HEK293 (cell line): Measurements from ENCODE around the gene TESK2.
A peak's percentile ranks its signal among the peaks of the same experiment; 100 is the strongest.

Source experiments
- CTCF ChIA-PET: fragments of 350-600 bp; formaldehyde crosslinking; extraction: SDS; loops from one replicate; lab custom pipeline; 2021; ENCODE audit warnings: antibody characterized with exemption; lab: Yijun Ruan, JAX
- POLR2A ChIA-PET: fragments of 300-600 bp; formaldehyde crosslinking; extraction: SDS; loops from one replicate; lab custom pipeline; 2020; ENCODE audit warnings: antibody characterized with exemption, inconsistent platforms; lab: Yijun Ruan, JAX
- H3K27ac ChIP-seq: fragments of 200-500 bp; sonication (Bioruptor generic); 2 replicates; pipeline ENCODE4 v1.5.1; 2014; ENCODE audit warnings: low read depth, low read length, control low read depth, inconsistent platforms; ENCODE audit errors: extremely low read depth
- H3K36me3 ChIP-seq, 2 experiments: fragments of 200-500 bp in 1 of 2; sonication (Bioruptor generic) in 1 of 2; 1 replicate in 1 of 2; 2 replicates in 1 of 2; pipeline ENCODE4 v1.5.1; 2014 to 2017; ENCODE audit warnings: inconsistent platforms in 2 of 2, low read length in 2 of 2; ENCODE audit not compliant: control insufficient read depth in 2 of 2, insufficient read depth in 1 of 2
- H3K4me1 ChIP-seq: fragments of 200-500 bp; sonication (Bioruptor generic); 2 replicates; pipeline ENCODE4 v1.5.1; 2014; ENCODE audit warnings: mild to moderate bottlenecking, low read length, inconsistent platforms; ENCODE audit not compliant: control insufficient read depth, insufficient read depth
- H3K4me3 ChIP-seq: 2 replicates; pipeline ENCODE4 v1.5.1; 2011; ENCODE audit warnings: low read depth, mild to moderate bottlenecking, control low read depth, low read length, moderate library complexity
- H3K9me3 ChIP-seq: fragments of 200-500 bp; sonication (Bioruptor generic); 2 replicates; pipeline ENCODE4 v1.5.1; 2014; ENCODE audit warnings: low read depth, low read length, inconsistent platforms; ENCODE audit not compliant: control insufficient read depth, insufficient read depth
- AEBP2 ChIP-seq: fragments of 450-650 bp; formaldehyde crosslinking; IDR thresholded peaks from 2 replicates; pipeline ENCODE4 v1.5.1; 2016; ENCODE audit warnings: missing biosample characterization, missing genetic modification characterization, borderline replicate concordance
- KLF10 ChIP-seq: fragments of 450-650 bp; IDR thresholded peaks from 2 replicates; pipeline ENCODE4 v1.5.1; 2018; ENCODE audit warnings: missing biosample characterization, mild to moderate bottlenecking, missing genetic modification characterization
- OSR2 ChIP-seq: fragments of 450-650 bp; formaldehyde crosslinking; IDR thresholded peaks from 2 replicates; pipeline ENCODE4 v1.5.1; 2016; ENCODE audit warnings: missing biosample characterization, missing genetic modification characterization
- PBX3 ChIP-seq: sonication (generic); formaldehyde crosslinking; IDR thresholded peaks from 2 replicates; pipeline ENCODE4 v1.8.1; 2022; ENCODE audit warnings: mild to moderate bottlenecking, moderate library complexity, missing genetic modification reagents
- PRDM6 ChIP-seq: fragments of 450-650 bp; formaldehyde crosslinking; IDR thresholded peaks from 2 replicates; pipeline ENCODE4 v1.5.1; 2017; ENCODE audit warnings: missing biosample characterization, missing genetic modification characterization
- RBAK ChIP-seq: fragments of 450-650 bp; formaldehyde crosslinking; IDR thresholded peaks from 2 replicates; pipeline ENCODE4 v1.5.1; 2016; ENCODE audit warnings: missing biosample characterization, missing genetic modification characterization
- SALL2 ChIP-seq: fragments of 450-650 bp; formaldehyde crosslinking; IDR thresholded peaks from 2 replicates; pipeline ENCODE4 v1.5.0; 2017; ENCODE audit warnings: missing biosample characterization, mild to moderate bottlenecking, missing genetic modification characterization, borderline replicate concordance
- TCF7L2 ChIP-seq: IDR thresholded peaks from 2 replicates; pipeline ENCODE4 v1.6.1; 2011; ENCODE audit warnings: low read depth, mild to moderate bottlenecking, inconsistent platforms, low read length, moderate library complexity, borderline replicate concordance
- ZNF10 ChIP-seq: fragments of 450-650 bp; formaldehyde crosslinking; IDR thresholded peaks from 2 replicates; pipeline ENCODE4 v1.5.1; 2017; ENCODE audit warnings: missing biosample characterization, missing genetic modification characterization
- ZNF248 ChIP-seq: fragments of 450-650 bp; formaldehyde crosslinking; IDR thresholded peaks from 2 replicates; pipeline ENCODE4 v1.5.1; 2017; ENCODE audit warnings: missing biosample characterization, missing genetic modification characterization
- ZNF292 ChIP-seq: fragments of 450-650 bp; formaldehyde crosslinking; IDR thresholded peaks from 2 replicates; pipeline ENCODE4 v1.5.1; 2016; ENCODE audit warnings: low read depth, missing biosample characterization, missing genetic modification characterization, borderline replicate concordance
- ZNF555 ChIP-seq: fragments of 450-650 bp; formaldehyde crosslinking; conservative IDR thresholded peaks from 2 replicates; pipeline ENCODE4 v1.5.1; 2017; ENCODE audit warnings: missing biosample characterization, mild to moderate bottlenecking, missing genetic modification characterization, inconsistent platforms
- ZNF560 ChIP-seq: fragments of 450-650 bp; formaldehyde crosslinking; IDR thresholded peaks from 2 replicates; pipeline ENCODE4 v1.5.1; 2017; ENCODE audit warnings: missing biosample characterization, missing genetic modification characterization, borderline replicate concordance
- ZNF580 ChIP-seq: fragments of 450-650 bp; formaldehyde crosslinking; IDR thresholded peaks from 2 replicates; pipeline ENCODE4 v1.5.1; 2016; ENCODE audit warnings: missing biosample characterization, missing genetic modification characterization
- ZNF600 ChIP-seq: fragments of 450-650 bp; formaldehyde crosslinking; IDR thresholded peaks from 2 replicates; pipeline ENCODE4 v1.5.1; 2016; ENCODE audit warnings: missing biosample characterization, missing genetic modification characterization
- ZNF621 ChIP-seq: fragments of 450-650 bp; formaldehyde crosslinking; IDR thresholded peaks from 2 replicates; pipeline ENCODE4 v1.5.1; 2017; ENCODE audit warnings: missing biosample characterization, missing genetic modification characterization
- ZNF692 ChIP-seq: fragments of 450-650 bp; formaldehyde crosslinking; IDR thresholded peaks from 2 replicates; pipeline ENCODE4 v1.5.1; 2016; ENCODE audit warnings: missing biosample characterization, missing genetic modification characterization
- ZNF785 ChIP-seq: fragments of 450-650 bp; formaldehyde crosslinking; IDR thresholded peaks from 2 replicates; pipeline ENCODE4 v1.5.1; 2016; ENCODE audit warnings: missing biosample characterization, missing genetic modification characterization
- ZNF830 ChIP-seq: fragments of 450-650 bp; IDR thresholded peaks from 2 replicates; pipeline ENCODE4 v1.5.0; 2018; ENCODE audit warnings: missing biosample characterization, missing genetic modification characterization, low read depth, mild to moderate bottlenecking, moderate library complexity

The TESK2 gene

GRCh38 chr1:45507195-45507594 lies 16.2 kb upstream of the TESK2 start:
- Histone ChIP-seq H3K4me3 (no peak overlapping the region), H3K36me3 (peaks cover 19 to 56% of the 10 kb centered on the region in 2 experiments), H3K27ac (no peak overlapping the region), H3K4me1 (no peaks in the 10 kb centered on the region), H3K9me3 (no peaks in the 10 kb centered on the region)
- TF ChIP-seq ZNF621 (tag by site-specific recombination) (no peak), KLF10 (tag by site-specific recombination) (no peak), TCF7L2 (no peak), ZNF785 (tag by site-specific recombination) (no peak), ZNF10 (tag by site-specific recombination) (no peak), ZNF560 (no peak), ZNF830 (no peak), SALL2 (tag by site-specific recombination) (no peak), ZNF292 (no peak), OSR2 (tag by site-specific recombination) (no peak), PRDM6 (tag by site-specific recombination) (no peak), ZNF692 (tag by site-specific recombination) (no peak), ZNF580 (no peak), ZNF248 (no peak)
- CTCF ChIA-PET: no interaction called here
- POLR2A ChIA-PET: interaction anchor here (1.0 to 7.0 kb wide), 2 partner anchors 14 to 59 kb away, joined by 3 to 66 read pairs; partner anchors contain the start of gene PRDX1

GRCh38 chr1:45503462-45504360 lies 12.7 kb upstream of the TESK2 start:
- peaks cover 0 to 22% of the 10 kb centered on the region in 2 experiments; a peak in 2 of 3 replicates for H3K36me3 ChIP-seq
- POLR2A ChIA-PET: no interaction called here
- no peak overlapping the region for H3K27ac ChIP-seq
- no peaks in the 10 kb centered on the region for H3K9me3 ChIP-seq
- TF ChIP-seq ZNF600 (tag by site-specific recombination) (0 out of 2 replicates have a peak, but pooled peaks have one; percentile 10), ZNF555 (tag by site-specific recombination) (no peak), PBX3 (CRISPR knock-in tag) (no peak), AEBP2 (tag by site-specific recombination) (no peak), RBAK (tag by site-specific recombination) (no peak)
- no peak overlapping the region for H3K4me3 ChIP-seq
- CTCF ChIA-PET: interaction anchor here (0.6 to 1.6 kb wide), 2 partner anchors 8 to 636 kb away, joined by 3 read pairs; no protein-coding TSS in a partner anchor
- no peaks in the 10 kb centered on the region for H3K4me1 ChIP-seq
